Stimulated activated CD4-positive, alpha-beta T cell treated with anti-CD3 and anti-CD28 coated beads, Interleukin-12 subunit alpha, Interleukin-12 subunit beta, amount 100 ng/mL, for 48 hours (primary cell): Measurements from ENCODE around the gene PMF1.
"Not testable (repeated sequence)": the region's sequence is repeated elsewhere in the genome, so short reads cannot be mapped to it uniquely, and the experiment has no call there.

ENCODE experiments used
- DNase-seq, 3 donors: peaks; one replicate each; pipeline ENCODE4 v3.0.0-alpha.2; 2020; ENCODE audit warnings: low read depth in 2 of 3, low spot score in 1 of 3

The PMF1 gene

DNA sequence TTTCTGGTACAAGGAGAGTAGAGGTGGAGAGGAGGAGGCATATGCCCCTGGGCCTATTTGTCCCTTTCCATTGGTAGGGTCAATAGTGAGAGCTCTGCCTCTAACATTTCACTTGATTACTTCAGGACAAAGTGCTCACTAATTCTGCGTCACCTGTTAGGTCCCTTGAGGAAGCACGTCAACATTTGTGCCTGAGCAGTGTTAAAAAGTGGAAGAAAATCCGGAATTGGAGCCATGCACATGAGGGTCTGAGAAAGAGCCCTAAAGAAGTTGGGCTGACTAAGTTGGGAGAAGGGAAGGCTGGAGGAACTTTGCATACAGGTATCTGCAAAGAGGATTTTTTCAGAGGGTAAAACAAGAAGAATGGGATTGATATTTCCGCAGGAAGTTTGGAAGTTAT is 17.0 kb upstream of the PMF1 start:
- no peak for DNase-seq

GRCh38 chr1:156196445-156196844 is 16.4 kb upstream of the PMF1 start:
- no peak for DNase-seq

- DNase-seq, result no peak
Observed at GRCh38 chr1:156198831-156199349, 13.9 kb upstream of the PMF1 start.

- no peak for DNase-seq
Observed at GRCh38 chr1:156200044-156200443, 12.8 kb upstream of the PMF1 start.

GRCh38 chr1:156203331-156203730 is 9.5 kb upstream of the PMF1 start:
- no peak for DNase-seq

GRCh38 chr1:156204686-156205085 is 8.1 kb upstream of the PMF1 start:
- DNase-seq, result no peak

- DNase-seq, result no peak
Observed at GRCh38 chr1:156211243-156211642, 1.6 kb upstream of the PMF1 start.

GRCh38 chr1:156212130-156212529 is 677 bp upstream of the PMF1 start:
- DNase-seq, result no peak

DNA sequence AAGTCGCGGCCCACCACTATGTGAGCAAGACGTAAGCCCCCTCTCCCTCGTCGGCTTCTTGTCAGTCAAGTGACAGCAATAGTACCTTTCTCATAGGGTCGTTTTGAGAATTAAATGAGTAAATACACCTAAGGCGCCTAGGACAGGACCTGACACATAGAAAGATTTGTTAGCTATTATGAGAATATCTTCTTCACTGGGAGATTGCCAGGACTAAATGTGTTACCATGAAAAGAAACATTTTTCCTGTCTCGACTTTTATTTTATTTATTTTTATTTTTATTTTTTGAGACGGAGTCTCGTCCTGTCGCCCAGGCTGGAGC is 798 bp downstream of the PMF1 start:
- no peak for DNase-seq

DNA sequence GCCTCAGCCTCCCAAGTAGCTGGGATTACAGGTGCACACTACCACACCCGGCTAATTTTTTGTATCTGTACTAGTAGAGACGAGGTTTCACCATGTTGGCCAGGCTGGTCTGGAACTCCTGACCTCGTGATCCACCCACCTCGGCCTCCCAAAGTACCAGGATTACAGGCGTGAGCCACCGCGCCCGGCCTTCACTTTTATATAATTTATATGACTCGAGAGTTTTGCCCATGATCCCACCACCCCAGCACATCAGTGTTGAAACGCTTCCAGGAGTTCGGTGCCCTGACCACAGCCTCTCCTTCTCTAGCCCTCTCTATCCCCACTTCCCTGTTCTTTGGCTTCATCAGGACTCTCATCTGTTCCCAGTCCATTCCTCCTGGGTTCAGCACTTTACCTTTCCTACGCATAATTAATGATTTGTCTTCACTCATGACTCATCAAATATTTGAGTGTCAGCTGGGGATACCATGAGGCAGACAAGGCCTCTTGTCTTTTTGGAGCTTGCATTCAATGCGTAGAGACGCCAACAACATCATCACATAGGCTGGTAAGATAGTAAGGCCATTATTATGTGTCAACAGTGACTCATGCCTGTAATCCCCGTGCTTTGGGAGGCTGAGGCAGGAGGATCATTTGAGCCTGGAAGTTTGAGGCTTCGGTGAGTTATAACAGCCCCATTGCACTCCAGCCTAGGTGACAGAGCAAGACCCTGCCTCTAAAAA is 1.4 kb downstream of the PMF1 start:
- no peak for DNase-seq

- not testable (repeated sequence) for DNase-seq
Observed at GRCh38 chr1:156216361-156217086, 3.7 kb downstream of the PMF1 start.

- DNase-seq, result no peak
Observed at GRCh38 chr1:156217871-156218270, 5.1 kb downstream of the PMF1 start.

- DNase-seq, result no peak
Observed at GRCh38 chr1:156220226-156220625, 7.4 kb downstream of the PMF1 start.

GRCh38 chr1:156221986-156222692 is 9.3 kb downstream of the PMF1 start:
- no peak for DNase-seq

DNA sequence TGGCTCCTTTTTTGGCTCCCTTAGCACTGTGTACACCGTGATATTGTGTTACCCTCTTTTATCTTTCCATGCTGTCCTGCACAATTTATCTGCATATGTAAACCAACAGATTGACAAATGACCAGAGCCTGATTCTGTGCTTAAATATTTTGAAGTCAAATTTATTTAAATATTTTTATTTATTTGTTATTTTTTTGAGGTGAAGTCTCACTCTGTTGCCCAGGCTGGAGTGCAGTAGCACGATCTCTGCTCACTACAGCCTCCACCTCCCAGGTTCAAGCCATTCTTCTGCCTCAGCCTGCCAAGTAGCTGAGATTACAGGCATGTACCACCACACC is 12.8 kb downstream of the PMF1 start:
- no peak for DNase-seq

DNA sequence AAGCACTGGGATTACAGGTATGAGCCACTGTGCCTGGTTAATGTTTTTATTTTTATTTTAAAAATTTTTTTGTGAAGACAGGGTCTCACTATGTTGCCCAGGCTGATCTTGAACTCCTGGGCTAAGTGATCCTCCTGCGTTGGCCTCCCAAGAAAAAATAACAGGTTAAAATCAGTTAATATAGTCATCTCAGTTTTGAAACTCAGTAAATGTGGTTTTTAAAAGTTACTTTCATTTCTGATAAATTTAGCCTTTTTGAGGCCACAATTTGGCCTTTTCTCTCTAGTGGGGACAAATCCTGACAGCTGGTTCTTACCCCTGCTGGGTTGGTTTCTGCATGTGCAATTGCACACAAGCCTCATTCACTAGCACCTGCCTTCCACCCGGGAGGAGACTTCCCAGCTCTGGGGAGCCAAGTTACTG is 13.3 kb downstream of the PMF1 start:
- peak in 1 of 3 donors; percentile 36 for DNase-seq

DNA sequence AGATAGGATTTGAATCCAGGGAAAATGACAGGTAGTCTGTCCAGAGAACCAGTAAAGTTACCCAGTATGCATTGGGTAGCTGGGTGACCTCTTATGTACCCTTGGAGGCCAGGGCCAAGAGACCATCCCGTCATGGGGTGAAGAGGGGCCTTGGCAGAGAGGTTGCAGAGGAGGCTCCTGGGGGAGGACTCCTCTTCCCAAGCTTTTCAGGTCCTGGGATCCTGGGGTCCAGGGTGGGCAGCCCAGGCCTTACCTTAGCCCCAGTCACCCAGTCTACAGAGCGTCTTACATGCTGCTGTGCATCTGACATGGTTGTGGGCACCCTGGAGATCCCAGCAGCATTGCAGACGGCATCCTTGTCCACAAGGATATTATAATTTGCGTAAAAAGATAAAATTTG is 14.0 kb downstream of the PMF1 start:
- no peak for DNase-seq

DNA sequence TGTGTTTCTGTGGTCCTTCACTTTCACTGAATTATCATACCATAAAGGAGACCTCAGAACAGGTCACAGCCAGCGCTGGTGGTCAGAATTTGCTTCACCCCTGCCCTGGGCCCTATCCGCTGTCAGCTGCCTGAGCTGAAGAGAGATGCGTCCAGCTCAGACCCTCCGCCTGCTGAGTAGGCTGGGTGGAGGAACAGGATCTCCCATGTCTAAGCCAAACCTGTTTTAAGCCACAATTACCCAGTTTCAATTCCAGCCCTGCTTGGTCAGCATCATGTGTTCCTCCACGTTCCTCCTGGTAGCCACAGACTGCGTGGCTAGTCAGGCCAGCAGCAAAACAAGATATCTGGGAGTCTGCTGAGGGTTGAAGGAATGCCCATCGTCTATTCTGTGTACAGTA is 15.7 kb downstream of the PMF1 start:
- no peak for DNase-seq

DNA sequence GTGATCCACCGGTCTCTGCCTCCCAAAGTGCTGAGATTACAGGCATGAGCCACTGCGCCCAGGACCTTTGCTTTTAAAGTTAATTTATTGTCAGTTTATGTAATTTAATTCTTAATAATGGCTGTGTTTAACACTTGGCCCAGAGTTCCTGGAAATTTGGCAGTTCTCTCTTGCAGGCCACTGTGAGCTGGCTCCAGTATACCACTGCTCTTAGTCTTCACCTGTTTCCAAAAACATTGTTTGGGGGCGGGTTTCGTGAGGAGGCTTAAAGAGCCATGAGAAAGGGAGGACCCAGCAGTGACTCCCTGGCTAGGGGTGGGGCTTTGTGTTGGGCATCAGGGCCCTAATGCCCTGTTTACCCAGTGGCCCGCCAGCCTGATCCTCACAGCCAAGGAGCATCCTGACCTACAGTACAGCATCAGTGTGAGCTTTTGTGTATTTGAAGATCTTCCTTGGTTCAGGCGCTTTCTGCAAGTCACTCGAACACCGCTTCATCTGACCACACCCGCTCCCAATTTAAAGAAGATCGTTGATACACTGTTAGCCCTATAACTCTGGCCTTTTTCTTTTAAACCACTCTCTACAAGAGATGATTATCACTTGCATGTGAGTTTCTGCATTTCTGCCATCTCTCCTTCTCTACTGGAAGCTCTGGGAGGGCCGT is 17.1 kb downstream of the PMF1 start:
- no peak for DNase-seq

GRCh38 chr1:156230473-156230837 is 17.6 kb downstream of the PMF1 start:
- no peak for DNase-seq

GRCh38 chr1:156232201-156232894 is 19.5 kb downstream of the PMF1 start:
- no peak for DNase-seq
